GM21717 (cell line): ENCODE measurements around the gene HIVEP1.
A peak's percentile ranks its signal among the peaks of the same experiment; 100 is the strongest.

ENCODE experiments used
- ATAC-seq: cut with Tn5 transposase; IDR thresholded peaks from one replicate; pipeline ENCODE4 v1.9.1; 2021; ENCODE audit warnings: mild to moderate bottlenecking, moderate library complexity; ENCODE audit not compliant: unreplicated experiment

Gene HIVEP1

DNA sequence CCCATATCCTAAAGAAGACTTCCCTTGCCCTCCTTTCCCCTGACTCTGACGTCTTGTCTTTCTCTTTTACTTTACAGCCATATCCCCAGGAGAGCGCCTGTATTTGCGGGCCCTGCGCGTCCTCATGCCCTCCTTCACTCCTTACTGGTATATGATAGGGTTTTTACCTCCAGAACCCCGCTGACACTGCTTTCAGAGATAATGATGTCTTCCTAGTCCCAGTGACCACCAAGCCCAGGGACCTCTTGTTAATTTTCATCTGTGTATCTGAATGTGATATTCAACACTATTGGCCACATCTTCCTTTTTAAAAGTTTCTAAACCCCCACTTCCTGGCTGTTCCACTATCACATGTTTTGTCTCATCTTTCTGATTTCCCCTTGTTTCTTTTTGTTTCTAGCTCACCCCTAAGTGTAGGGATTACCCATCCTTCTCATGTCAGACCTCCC lies 102.0 kb downstream of the HIVEP1 start:
- peak; percentile 37 for ATAC-seq

DNA sequence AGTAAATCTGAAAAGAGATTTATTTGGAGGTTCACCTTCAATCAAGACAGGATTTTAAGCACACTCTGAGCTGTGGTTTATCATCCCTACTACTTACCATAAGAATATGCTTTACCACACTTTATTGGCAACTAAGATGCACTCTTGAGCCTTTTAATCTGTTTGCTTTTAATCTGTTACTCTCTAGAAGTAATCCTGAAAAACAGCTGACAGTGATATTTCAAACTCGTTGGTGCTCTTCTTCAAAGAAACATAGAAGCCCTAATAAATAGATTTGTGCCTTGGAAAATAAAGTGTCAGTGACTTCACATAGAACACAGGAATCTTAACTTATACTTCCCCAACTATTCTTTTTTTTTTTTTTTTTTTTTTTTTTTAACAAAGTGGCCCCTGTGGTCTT lies 102.9 kb downstream of the HIVEP1 start:
- no peak for ATAC-seq

DNA sequence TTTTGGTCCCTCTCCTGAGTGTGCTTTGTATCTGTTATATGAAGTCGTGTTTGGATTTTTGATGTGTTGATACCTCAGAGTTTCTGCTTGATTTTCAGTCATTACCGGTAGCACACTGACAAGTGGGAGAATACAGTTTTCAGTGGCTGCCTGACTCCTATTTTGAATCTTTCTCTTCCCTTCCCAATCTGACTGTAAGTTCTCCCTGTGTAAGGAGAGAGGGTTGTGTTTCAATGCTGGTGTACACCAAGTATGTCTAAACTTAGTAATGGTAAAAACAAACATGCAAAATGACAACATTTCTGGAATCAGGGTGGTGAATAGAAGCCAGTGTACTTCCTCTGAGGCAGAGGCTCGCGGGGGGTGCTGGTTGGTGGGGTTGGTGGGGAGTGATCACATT lies 103.4 kb downstream of the HIVEP1 start:
- ATAC-seq: no peak

DNA sequence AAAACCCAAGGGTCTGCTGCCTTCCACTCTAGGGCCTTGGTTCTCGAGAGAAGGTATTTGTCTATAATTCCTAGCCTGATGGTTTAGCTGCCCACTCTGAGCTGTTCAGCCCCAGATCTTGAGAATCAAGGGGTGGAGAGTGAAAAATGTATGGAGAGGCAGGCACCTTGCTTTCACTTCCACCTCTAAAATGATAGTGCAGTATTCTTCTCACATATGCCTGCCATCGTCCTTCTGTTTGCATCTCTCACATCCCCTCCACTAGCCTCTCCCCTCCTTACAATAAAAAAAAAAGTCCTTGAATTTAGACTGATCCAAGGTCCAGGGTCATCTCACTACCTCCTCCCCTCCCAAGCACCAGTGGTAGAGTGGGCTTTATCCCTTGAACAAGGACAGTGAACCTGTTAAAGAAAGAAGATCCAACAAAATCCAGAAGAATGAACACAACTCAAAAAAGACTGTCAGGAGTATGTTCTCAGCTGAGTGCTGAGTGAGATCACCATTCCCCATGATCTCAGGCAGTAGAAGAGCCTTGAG lies 104.2 kb downstream of the HIVEP1 start:
- no peak for ATAC-seq

DNA sequence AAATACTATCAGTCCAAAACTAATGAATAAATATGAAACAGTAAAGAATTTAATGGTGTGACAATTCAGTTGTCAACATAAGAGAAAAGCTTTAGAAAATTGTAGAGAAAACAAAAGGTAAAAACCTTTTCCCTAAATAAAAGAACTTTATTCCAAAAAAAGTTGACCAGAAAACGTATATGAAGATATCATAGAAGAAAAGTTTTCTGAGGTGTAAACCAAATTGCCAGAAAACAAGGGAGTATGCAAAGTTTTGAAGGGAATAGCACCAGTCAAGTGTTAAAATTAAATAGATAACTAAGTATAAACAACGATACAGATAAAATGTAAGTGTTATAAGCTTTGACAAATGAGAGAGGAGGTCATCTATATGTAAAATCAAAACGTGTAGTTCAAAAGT lies 104.9 kb downstream of the HIVEP1 start:
- no peak for ATAC-seq

DNA sequence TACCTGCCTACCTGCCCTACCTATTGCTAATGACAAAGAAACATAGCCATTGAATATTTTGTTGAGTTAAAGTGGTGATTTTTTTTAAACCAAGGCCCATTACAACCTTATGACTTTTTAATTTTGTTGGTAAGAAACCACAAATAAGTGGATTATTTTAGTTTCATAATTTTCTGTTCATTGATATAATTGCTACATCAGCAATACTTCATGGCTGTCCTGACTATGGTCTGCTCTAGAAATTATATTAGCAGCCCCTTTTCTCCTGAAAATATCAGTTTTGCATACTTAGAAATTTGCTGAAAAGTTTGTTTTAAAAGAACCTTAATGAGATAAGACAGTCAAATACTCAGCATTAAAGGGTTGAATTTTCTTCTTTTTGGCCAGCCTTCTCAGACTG lies 106.5 kb downstream of the HIVEP1 start:
- no peak for ATAC-seq

DNA sequence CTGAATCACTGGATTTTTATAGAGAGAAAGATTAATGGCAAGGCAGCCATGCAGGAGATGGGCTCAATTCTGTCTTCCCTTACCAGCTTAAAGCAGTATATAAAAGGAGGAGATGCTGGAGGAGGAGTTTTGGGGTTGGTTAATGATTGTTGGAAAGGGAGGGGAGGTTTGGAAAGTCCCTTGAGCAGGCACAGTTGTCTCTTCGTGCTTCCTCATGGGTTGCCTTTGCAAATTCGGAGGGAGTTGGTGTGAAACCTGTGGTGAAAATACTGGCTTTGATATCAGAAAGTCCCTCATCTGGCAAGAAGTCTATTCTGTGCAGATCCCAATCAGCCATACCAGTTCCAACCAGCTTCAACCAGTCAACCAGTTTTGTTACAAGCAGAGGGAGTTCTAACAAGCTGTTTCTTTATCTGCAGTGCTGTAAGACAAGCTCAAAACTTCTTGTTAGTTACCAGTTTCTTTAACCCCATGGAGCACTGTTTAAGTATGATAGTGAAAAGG lies 107.0 kb downstream of the HIVEP1 start:
- peak; percentile 60 for ATAC-seq

DNA sequence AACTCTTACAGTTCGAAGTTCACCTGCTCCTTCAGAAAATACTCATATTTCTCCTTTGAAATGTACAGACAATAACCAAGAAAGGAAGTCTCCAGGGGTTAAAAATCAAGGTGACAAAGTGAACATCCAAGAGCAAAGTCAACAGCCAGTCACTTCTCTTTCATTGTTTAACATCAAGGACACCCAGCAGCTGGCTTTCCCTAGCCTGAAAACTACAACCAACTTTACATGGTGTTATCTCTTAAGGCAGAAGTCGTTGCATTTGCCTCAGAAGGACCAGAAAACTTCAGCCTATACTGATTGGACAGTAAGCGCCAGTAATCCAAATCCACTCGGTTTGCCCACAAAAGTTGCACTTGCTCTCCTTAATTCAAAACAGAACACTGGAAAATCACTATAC lies 113.3 kb downstream of the HIVEP1 start:
- no peak for ATAC-seq

DNA sequence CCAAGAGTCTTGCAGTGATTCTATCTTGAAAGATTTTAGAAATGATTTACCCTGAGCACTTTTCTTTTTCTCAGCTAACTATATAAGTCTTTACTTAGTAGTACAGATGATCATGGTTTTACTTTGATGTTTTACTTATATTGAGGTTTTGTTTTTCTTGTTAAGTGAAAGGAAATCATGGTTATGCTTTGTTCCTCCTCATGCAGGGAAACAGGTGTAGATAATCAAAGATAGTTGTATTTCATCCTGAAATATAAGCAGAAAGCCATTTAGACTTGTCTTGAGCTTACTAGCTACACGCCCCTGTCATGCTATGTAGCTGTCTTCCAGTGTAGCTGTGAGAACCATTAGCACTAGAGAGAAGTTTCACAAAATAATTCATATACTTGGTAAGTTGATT lies 113.9 kb downstream of the HIVEP1 start:
- ATAC-seq: no peak

DNA sequence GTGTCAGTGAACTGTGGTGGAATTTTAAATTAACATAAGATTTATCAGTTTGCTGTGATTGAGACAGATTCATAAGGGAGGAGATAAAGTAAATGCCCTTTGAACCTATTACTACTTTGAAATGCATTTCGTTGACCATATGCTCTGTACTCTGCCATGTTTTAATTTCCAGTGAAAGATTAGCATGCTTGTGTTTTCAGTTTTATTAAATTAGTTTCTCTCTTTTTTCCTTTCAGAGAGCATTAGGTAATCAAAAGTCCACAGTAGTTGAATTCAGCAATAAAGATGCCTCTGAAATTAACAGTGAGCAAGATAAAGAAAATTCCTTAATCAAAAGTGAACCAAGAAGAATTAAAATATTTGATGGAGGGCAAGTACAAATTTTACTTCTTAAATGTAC lies 117.4 kb downstream of the HIVEP1 start:
- no peak for ATAC-seq

DNA sequence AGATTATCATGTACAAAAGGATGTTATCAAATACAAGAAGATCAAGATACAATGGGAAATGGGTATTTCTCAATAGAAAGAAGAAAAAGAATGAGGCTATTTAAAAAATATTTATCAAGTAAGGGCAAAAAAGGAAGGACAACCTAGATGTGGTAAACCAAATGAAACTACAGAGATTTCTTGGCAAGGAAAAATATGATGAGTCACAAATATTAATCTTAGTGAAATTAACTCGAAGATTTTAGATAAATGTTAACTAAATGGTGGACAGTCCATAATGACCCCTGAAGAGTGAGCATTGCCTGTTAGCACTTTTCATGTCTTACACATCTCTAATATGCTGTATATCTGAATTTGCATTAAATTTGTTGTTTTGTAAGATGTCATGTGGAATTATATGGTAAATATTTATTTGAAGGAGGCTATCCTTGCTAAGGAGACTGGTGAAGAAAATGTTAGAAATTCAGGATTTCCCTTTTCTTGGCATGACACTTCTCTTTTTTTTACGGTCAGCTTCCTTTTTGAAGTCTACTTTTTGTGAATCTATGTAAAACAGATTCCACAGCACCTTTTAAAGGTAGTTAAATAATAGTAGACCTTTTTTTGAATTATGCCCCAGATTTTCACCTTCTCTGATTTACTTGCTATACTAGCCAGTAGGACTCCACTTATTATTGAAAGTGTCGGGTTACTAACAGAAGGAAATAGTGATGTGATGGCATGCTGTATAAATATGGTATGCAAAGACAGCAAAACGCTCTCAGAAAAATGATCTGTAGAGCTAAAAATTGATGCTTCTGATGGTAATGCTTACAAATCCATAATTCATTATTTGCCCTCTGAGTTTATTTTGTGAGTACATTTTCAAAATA lies 120.5 kb downstream of the HIVEP1 start:
- ATAC-seq: no peak

DNA sequence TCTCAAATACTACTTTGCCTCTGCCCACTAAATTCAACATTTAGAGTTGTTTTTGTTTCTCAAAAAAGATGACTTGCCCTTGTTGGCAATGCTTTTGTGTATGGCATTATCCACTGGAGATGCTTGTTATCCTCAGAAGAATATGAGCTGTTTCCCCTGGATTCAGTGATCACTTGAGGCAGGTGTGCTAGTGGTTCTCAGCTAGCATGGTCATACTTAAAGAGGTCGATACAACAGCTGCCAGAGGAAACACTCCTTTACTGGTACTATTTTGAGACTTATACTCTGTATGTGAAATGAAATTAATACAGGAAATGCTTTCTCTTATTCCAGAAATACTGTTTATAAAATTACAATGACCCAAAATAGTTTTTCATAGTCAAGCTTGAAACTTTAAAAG lies 122.5 kb downstream of the HIVEP1 start:
- ATAC-seq: no peak

DNA sequence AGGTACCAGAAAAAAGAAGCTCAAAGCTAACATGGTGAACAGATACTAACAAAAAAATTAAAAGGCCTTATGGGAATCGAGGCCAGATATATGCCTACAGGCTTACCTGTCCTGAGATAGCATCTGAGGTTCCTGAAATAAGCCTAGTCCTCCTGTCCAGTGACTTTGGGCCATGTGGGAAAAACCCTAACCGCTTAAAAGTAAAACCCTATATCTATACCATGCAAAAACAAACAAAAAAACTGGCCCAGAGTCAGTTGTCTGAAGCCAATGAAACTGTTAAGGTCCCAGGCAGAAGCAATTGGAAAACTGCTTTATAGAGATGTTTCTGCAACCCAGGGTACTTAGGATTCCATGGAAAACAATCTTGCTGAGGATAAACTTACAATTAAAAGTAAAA lies 122.9 kb downstream of the HIVEP1 start:
- ATAC-seq: no peak

DNA sequence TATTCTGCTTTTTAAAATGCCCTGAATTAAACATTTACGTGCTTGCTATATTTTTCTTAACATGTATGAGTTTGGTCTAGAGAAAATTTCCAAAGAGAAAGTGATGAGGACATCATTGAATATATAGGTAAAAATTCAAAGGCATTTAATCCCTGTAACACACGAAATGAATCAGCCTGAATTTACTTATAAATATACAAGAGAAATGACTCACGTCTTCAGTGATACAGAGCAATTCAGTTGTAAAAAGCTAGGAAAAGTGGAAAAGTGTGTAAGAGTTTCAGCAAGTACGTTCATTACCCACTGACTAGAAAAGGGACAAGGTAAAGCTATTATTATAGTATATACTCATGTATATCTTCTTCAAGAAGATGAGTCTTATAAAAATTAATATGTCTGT lies 124.8 kb downstream of the HIVEP1 start:
- no peak for ATAC-seq

DNA sequence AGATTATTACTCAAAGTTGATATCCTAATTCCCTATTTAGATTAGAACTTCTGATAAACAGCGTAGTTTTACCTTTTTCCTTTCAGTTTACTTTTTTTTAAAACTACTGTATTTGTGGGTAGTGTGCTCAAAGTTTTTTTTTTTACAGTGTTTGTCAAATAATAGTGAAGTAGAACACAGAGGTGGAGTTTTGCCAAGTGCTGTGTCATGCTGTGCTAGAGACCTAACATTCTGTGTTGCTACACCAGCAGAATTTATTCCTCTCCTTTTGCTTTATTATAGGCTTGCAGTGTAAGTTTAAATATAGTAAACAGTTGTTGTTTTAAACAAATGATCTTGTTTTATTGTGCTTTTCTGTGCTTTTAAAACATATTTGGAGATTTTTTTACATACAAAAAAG lies 125.4 kb downstream of the HIVEP1 start:
- ATAC-seq: no peak

DNA sequence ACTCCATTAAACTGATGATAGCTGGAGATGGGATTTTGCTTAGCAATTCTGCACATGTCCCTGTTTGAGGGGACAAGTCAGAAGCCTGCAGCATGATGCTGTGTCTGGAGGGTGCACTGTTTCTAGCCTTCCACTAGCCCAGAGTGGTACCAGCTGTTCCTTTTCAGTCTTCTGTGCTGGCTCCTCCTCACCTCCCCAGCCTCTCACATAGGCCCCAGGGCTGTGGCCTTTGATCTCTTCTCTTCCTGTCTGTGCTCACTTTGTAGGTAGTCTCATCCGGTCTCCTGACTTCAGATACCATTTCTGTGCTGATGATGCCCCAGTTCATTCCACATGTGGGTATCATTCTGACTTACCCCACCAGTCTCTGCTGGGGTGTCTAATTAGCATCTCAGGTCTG lies 126.3 kb downstream of the HIVEP1 start:
- ATAC-seq: no peak

DNA sequence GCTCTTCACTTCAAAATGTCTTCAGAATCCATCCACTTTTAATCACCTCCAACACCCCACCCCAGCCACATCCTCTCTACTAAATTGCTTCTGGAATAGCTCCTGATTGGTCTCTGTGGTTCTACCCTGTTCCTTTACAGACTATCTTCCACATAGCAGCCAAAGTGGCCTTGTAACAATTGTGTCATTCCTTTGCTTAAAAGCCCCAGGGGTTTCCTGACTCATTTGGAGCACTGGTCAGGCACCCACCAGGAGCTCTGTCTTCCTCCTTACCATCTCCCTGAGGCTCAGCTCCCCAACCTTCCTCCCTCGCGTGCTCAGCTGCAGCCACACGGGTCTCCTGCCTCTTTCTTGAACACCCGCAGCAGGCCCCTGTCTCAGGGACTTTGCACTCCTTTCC lies 126.8 kb downstream of the HIVEP1 start:
- no peak for ATAC-seq

DNA sequence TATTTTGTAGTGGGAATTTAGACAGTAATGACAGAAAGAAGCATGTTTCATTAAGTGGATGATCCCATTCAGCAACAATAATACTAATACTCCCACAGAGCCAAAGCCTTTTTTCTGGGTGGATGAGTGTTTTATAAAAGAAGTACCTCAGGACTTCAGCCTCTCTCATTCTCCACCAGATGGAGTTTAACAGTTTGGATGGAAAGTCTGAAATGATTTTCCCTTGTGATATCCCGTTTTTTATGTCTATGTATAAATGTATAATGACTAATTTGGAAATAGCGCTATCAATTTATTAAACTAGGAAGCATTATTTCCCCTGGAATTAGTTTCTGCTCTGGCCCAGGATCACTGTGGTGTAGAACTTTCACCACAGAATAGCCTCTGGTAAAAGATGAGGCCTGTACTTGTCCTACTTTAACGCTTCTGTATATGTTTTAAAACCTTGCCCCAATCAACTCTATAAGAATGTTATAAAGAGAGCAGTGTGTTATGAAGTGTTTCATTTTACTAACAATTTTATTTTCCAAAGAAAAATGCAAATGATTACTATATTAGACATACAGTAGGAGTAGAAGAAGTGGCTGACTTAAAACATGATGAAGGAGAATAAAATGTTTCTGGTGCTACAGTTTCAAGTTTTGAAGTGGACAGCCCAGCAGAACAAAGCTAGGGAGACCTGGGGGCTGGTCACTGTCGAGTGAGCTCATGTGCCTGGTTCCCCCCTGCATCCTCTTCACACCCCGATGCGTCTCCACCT lies 135.6 kb downstream of the HIVEP1 start:
- no peak for ATAC-seq

DNA sequence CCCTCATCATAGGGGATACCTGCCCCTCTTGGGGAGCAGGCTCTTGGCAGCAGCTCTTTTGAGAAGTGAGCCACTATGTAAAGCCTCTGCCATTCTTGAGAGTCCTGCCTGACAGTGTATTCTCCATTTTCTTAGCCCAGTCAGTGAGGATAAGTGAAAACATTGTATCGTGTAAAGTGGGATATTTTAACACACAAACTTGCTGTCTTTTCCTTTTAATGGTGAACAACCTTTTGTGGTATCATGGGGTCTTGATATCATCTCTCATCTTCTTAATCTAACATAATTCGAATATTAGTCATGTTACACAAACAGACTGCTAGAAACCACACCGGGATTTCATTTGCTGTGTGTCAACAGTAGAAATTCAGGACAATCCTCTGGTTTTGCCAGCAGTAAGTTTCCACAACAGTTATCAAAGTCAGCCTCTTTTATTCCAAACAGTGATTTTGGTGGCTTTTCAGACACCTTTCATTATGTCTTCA lies 136.2 kb downstream of the HIVEP1 start:
- no peak for ATAC-seq

DNA sequence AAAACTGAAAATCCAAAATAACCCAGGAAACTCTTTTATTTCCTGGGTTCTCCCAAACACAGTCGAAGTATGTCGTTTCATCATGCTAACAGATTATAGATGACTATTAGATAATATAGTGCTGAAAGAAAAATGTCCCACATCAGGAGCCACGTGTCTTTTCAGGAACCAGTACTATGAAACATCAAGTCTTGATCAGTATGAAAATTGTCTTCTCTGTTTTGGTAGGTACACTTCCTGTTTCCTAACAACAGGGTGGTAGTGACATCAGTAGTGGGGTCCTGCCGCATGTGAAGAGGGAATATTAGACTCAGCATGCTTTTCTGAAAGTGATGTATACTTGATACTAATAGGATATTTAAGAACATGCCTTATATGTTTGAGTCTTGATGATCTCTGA lies 136.7 kb downstream of the HIVEP1 start:
- ATAC-seq: no peak

DNA sequence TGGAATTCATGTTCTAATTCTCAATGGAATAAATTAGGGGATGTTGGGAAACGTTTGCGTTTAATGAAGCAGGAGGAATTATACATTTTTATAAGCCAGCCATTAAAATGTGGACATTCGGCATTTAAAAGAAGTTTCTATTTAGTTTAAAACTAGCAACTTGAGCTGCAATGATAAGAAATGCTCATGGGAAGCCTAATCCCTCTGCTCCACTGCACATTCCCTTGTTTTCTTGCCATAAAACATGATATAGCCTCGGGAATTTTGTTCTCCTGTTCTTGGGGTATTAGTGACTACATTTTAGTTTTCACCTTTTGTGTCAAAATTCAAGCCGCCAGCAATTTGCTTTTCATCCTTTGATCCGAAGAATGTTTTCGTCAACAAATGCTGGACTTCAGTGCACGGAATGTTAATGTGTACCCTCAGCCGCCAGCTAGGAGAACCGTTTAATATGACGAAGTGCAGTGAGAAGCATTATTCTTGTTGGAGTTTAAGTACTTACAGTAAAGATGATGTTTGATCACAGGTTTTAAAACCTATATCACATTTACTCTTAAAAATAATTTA lies 137.9 kb downstream of the HIVEP1 start:
- ATAC-seq: no peak
